ENCODE measurements around the gene REEP3.

The REEP3 gene

GRCh38 chr10:63593576-63593975 is 72.4 kb downstream of the REEP3 start:
- Histone ChIP-seq H4K8ac (ENCODE audit: low read depth, low read length) (no peak overlapping the region), H3K27ac (ENCODE audit: low read depth, low read length) (no peak overlapping the region), H3K4me2 (ENCODE audit: low read length) (no peak overlapping the region), H2BK15ac (replicated peaks; ENCODE audit: low read depth) (no peak overlapping the region), H3K23ac (ENCODE audit: low read length) (no peak overlapping the region), H3K4ac (ENCODE audit: low read depth, low read length) (no peak overlapping the region), H3K4me1 (ENCODE audit: control insufficient read depth, low read depth, low read length) (no peaks in the 10 kb centered on the region), H3K79me2 (ENCODE audit: control insufficient read depth, insufficient read depth, low read length) (peaks cover 2% of the 10 kb centered on the region), H3K27me3 (ENCODE audit: insufficient read depth, low read length, poor library complexity) (no peaks in the 10 kb centered on the region), H2BK5ac (ENCODE audit: low read length) (no peak overlapping the region), H3K36me3 (ENCODE audit: control insufficient read depth, insufficient read depth, low read length) (no peaks in the 10 kb centered on the region), H3K79me1 (ENCODE audit: low read length) (peaks cover 9% of the 10 kb centered on the region), H3K4me3 (ENCODE audit: low read length) (no peak overlapping the region), H3K56ac (ENCODE audit: low read length) (no peak overlapping the region), H2AK5ac (ENCODE audit: low read length) (no peak overlapping the region), H4K5ac (ENCODE audit: low read length) (no peak overlapping the region), H2BK120ac (ENCODE audit: low read depth, low read length) (no peak overlapping the region), H3K9ac (ENCODE audit: low read length) (no peak overlapping the region), H3K18ac (ENCODE audit: low read length) (no peak overlapping the region)
- DNase-seq: no peak
- no CpG with 5 or more reads among the region's 4 CpGs for WGBS (ENCODE audit: extremely low coverage, insufficient coverage, low lambda C conversion rate)

GRCh38 chr10:63595072-63595471 is 73.9 kb downstream of the REEP3 start:
- Histone ChIP-seq H2BK5ac (ENCODE audit: low read length) (no peak overlapping the region), H3K23ac (ENCODE audit: low read length) (no peak overlapping the region), H3K4ac (ENCODE audit: low read depth, low read length) (no peak overlapping the region), H3K4me2 (ENCODE audit: low read length) (no peak overlapping the region), H3K4me1 (ENCODE audit: control insufficient read depth, low read depth, low read length) (no peaks in the 10 kb centered on the region), H2AK5ac (ENCODE audit: low read length) (no peak overlapping the region), H3K27me3 (ENCODE audit: insufficient read depth, low read length, poor library complexity) (no peaks in the 10 kb centered on the region), H3K79me2 (ENCODE audit: control insufficient read depth, insufficient read depth, low read length) (peaks cover 2% of the 10 kb centered on the region), H4K5ac (ENCODE audit: low read length) (no peak overlapping the region), H2BK15ac (replicated peaks; ENCODE audit: low read depth) (no peak overlapping the region), H3K56ac (ENCODE audit: low read length) (no peak overlapping the region), H3K79me1 (ENCODE audit: low read length) (peaks cover 3% of the 10 kb centered on the region), H3K4me3 (ENCODE audit: low read length) (no peak overlapping the region), H2BK120ac (ENCODE audit: low read depth, low read length) (no peak overlapping the region), H4K8ac (ENCODE audit: low read depth, low read length) (no peak overlapping the region), H3K18ac (ENCODE audit: low read length) (no peak overlapping the region), H3K27ac (ENCODE audit: low read depth, low read length) (no peak overlapping the region), H3K9ac (ENCODE audit: low read length) (no peak overlapping the region), H3K36me3 (ENCODE audit: control insufficient read depth, insufficient read depth, low read length) (no peaks in the 10 kb centered on the region)
- WGBS (ENCODE audit: extremely low coverage, insufficient coverage, low lambda C conversion rate): no CpG with 5 or more reads among the region's 3 CpGs
- DNase-seq: no peak

GRCh38 chr10:63596924-63597323 is 75.7 kb downstream of the REEP3 start:
- Histone ChIP-seq H3K23ac (ENCODE audit: low read length) (no peak overlapping the region), H2AK5ac (ENCODE audit: low read length) (no peak overlapping the region), H2BK5ac (ENCODE audit: low read length) (no peak overlapping the region), H3K79me1 (ENCODE audit: low read length) (peaks cover 3% of the 10 kb centered on the region), H3K4me1 (ENCODE audit: control insufficient read depth, low read depth, low read length) (no peaks in the 10 kb centered on the region), H3K79me2 (ENCODE audit: control insufficient read depth, insufficient read depth, low read length) (peaks cover 2% of the 10 kb centered on the region), H3K27me3 (ENCODE audit: insufficient read depth, low read length, poor library complexity) (no peaks in the 10 kb centered on the region), H3K4ac (ENCODE audit: low read depth, low read length) (no peak overlapping the region), H3K4me3 (ENCODE audit: low read length) (no peak overlapping the region), H3K9ac (ENCODE audit: low read length) (no peak overlapping the region), H2BK15ac (replicated peaks; ENCODE audit: low read depth) (no peak overlapping the region), H3K4me2 (ENCODE audit: low read length) (no peak overlapping the region), H3K27ac (ENCODE audit: low read depth, low read length) (no peak overlapping the region), H4K5ac (ENCODE audit: low read length) (no peak overlapping the region), H3K56ac (ENCODE audit: low read length) (no peak overlapping the region), H4K8ac (ENCODE audit: low read depth, low read length) (no peak overlapping the region), H3K36me3 (ENCODE audit: control insufficient read depth, insufficient read depth, low read length) (no peaks in the 10 kb centered on the region), H3K18ac (ENCODE audit: low read length) (no peak overlapping the region), H2BK120ac (ENCODE audit: low read depth, low read length) (no peak overlapping the region)
- no peak for DNase-seq
- WGBS (ENCODE audit: extremely low coverage, insufficient coverage, low lambda C conversion rate): no CpG with 5 or more reads among the region's 4 CpGs

- Histone ChIP-seq H2AK5ac (ENCODE audit: low read length) (no peak overlapping the region), H3K4ac (ENCODE audit: low read depth, low read length) (no peak overlapping the region), H2BK15ac (replicated peaks; ENCODE audit: low read depth) (no peak overlapping the region), H3K36me3 (ENCODE audit: control insufficient read depth, insufficient read depth, low read length) (no peaks in the 10 kb centered on the region), H3K4me1 (ENCODE audit: control insufficient read depth, low read depth, low read length) (no peaks in the 10 kb centered on the region), H3K27me3 (ENCODE audit: insufficient read depth, low read length, poor library complexity) (no peaks in the 10 kb centered on the region), H3K23ac (ENCODE audit: low read length) (no peak overlapping the region), H3K4me3 (ENCODE audit: low read length) (no peak overlapping the region), H3K18ac (ENCODE audit: low read length) (no peak overlapping the region), H4K8ac (ENCODE audit: low read depth, low read length) (no peak overlapping the region), H3K4me2 (ENCODE audit: low read length) (no peak overlapping the region), H3K27ac (ENCODE audit: low read depth, low read length) (no peak overlapping the region), H2BK5ac (ENCODE audit: low read length) (no peak overlapping the region), H2BK120ac (ENCODE audit: low read depth, low read length) (no peak overlapping the region), H3K79me1 (ENCODE audit: low read length) (no peaks in the 10 kb centered on the region), H3K56ac (ENCODE audit: low read length) (no peak overlapping the region), H4K5ac (ENCODE audit: low read length) (no peak overlapping the region), H3K9ac (ENCODE audit: low read length) (no peak overlapping the region), H3K79me2 (ENCODE audit: control insufficient read depth, insufficient read depth, low read length) (no peaks in the 10 kb centered on the region)
- DNase-seq: no peak
- WGBS (ENCODE audit: extremely low coverage, insufficient coverage, low lambda C conversion rate): no CpG with 5 or more reads among the region's 1 CpG
Observed at GRCh38 chr10:63600540-63600939, 79.3 kb downstream of the REEP3 start.

GRCh38 chr10:63603709-63604445 is 82.7 kb downstream of the REEP3 start:
- no peak overlapping the region for H3K9ac ChIP-seq (ENCODE audit: low read length)
- no peak overlapping the region for H4K5ac ChIP-seq (ENCODE audit: low read length)
- no CpG with 5 or more reads among the region's 7 CpGs for WGBS (ENCODE audit: extremely low coverage, insufficient coverage, low lambda C conversion rate)
- no peak for DNase-seq
- no peak overlapping the region for H2AK5ac ChIP-seq (ENCODE audit: low read length)
- H3K4ac ChIP-seq (ENCODE audit: low read depth, low read length): no peak overlapping the region
- no peak overlapping the region for H3K23ac ChIP-seq (ENCODE audit: low read length)
- no peaks in the 10 kb centered on the region for H3K79me1 ChIP-seq (ENCODE audit: low read length)
- no peaks in the 10 kb centered on the region for H3K27me3 ChIP-seq (ENCODE audit: insufficient read depth, low read length, poor library complexity)
- no peak overlapping the region for H3K56ac ChIP-seq (ENCODE audit: low read length)
- H3K4me1 ChIP-seq (ENCODE audit: control insufficient read depth, low read depth, low read length): no peaks in the 10 kb centered on the region
- H2BK120ac ChIP-seq (ENCODE audit: low read depth, low read length): peak overlapping the region; percentile 28
- no peak overlapping the region for H2BK15ac ChIP-seq (replicated peaks; ENCODE audit: low read depth)
- H3K4me2 ChIP-seq (ENCODE audit: low read length): no peak overlapping the region
- no peak overlapping the region for H4K8ac ChIP-seq (ENCODE audit: low read depth, low read length)
- H3K18ac ChIP-seq (ENCODE audit: low read length): no peak overlapping the region
- H3K27ac ChIP-seq (ENCODE audit: low read depth, low read length): no peak overlapping the region
- no peaks in the 10 kb centered on the region for H3K36me3 ChIP-seq (ENCODE audit: control insufficient read depth, insufficient read depth, low read length)
- H3K79me2 ChIP-seq (ENCODE audit: control insufficient read depth, insufficient read depth, low read length): no peaks in the 10 kb centered on the region
- H2BK5ac ChIP-seq (ENCODE audit: low read length): no peak overlapping the region
- no peak overlapping the region for H3K4me3 ChIP-seq (ENCODE audit: low read length)
